ENCODE measurements around the gene AQP12A. TPM values are rescaled to one million over a fixed set of nuclear protein-coding genes. Genes with fewer than 3 reads are reported as not detected.

Gene AQP12A
- total RNA-seq, 1 donor, result not detected

DNA sequence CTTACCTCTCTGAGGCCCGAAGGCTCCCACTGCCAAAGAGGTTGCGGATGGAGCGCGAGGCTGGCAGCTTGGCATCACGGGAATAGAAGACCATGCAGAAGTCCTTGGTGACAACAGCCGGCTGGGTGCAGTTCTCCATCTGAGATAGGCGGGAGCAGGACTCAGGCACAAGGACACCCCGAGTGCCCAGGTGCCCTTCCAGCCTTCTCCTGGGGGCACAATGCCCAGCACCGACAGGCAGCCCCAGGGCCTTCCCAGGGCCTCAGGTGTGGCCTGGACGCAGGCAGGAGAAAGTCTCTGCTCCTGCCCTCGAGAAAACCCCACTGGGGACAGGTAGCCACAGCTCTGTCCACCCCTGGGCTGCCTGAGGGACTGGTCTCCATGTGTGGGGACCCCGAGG lies 33.6 kb downstream of the AQP12A start:
- TF ChIP-seq, protein P1, sequence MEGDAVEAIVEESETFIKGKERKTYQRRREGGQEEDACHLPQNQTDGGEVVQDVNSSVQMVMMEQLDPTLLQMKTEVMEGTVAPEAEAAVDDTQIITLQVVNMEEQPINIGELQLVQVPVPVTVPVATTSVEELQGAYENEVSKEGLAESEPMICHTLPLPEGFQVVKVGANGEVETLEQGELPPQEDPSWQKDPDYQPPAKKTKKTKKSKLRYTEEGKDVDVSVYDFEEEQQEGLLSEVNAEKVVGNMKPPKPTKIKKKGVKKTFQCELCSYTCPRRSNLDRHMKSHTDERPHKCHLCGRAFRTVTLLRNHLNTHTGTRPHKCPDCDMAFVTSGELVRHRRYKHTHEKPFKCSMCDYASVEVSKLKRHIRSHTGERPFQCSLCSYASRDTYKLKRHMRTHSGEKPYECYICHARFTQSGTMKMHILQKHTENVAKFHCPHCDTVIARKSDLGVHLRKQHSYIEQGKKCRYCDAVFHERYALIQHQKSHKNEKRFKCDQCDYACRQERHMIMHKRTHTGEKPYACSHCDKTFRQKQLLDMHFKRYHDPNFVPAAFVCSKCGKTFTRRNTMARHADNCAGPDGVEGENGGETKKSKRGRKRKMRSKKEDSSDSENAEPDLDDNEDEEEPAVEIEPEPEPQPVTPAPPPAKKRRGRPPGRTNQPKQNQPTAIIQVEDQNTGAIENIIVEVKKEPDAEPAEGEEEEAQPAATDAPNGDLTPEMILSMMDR (IDR thresholded peaks at IDR 0.05; ENCODE audit: insufficient read depth, low read length), result no peak
- H3K4me3 ChIP-seq (ENCODE audit: low read depth, low read length), result no peak overlapping the region
- no peak for DNase-seq (ENCODE audit: low read depth)

DNA sequence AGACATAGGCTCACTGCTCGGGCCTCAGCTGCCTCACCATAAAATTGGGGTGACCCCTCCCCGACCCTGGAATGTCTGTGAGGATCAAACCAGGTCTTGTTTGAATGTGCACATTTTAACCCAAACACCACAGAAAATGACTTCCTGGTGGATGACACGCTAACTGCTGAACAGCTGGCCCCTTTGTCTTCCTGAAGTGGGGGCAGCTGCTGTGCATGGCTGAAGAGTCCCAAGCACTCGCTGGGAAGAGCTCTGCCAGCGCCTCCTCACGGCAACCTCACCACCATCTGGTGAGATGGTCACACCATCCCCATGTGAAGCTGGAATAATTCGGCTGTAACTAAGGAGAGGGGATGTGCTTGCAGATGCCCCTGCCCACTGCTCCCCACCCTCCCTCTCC lies 34.0 kb downstream of the AQP12A start:
- no peak overlapping the region for H3K4me3 ChIP-seq (ENCODE audit: low read depth, low read length)
- TF ChIP-seq, protein P1 (IDR thresholded peaks at IDR 0.05; ENCODE audit: insufficient read depth, low read length), result no peak
- no peak for DNase-seq (ENCODE audit: low read depth)

DNA sequence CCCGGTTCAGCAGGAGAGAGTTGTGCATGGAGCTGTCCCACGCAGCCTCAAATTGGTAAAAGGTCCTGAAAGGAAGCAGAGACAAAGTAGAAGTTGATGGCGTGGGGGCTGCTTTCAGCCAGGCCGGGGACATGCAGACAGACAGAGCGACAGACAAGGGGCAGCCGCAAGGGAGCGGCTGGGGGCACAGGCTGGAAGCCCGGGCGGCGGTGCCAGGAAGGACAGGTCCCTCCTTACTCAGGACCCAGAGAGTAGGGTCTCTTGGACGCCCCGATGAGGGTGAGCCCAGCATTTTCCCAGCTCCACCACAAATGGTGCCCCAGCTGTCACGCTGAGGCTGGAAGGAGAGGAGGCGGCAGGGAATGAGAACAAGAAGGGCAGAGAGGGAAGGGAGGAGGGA lies 35.2 kb downstream of the AQP12A start:
- no peak for DNase-seq (ENCODE audit: low read depth)
- H3K4me3 ChIP-seq (ENCODE audit: low read depth, low read length), result no peak overlapping the region
- TF ChIP-seq, protein P1 (IDR thresholded peaks at IDR 0.05; ENCODE audit: insufficient read depth, low read length), result no peak

DNA sequence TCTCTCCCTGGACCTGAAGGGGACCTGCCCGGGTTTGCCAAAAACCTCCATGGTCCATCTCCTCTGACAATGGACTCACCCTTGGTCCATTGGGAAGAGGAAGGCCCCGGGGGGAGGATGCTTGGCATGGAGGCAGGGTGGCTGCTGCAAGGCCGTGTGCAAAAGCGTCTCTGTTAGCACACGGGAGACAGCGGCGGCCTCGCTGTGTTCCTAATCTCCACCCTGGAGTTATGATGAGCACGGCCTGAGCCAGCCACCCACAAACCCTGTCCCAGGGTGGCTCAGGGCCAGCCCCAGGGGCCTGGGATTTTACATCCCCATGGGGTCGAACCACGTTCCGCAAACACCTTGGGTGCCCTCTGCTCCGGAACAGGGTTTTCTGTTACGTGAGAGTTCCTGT lies 35.8 kb downstream of the AQP12A start:
- DNase-seq (ENCODE audit: low read depth), result no peak
- TF ChIP-seq, protein P1 (IDR thresholded peaks at IDR 0.05; ENCODE audit: insufficient read depth, low read length), result no peak
- no peak overlapping the region for H3K4me3 ChIP-seq (ENCODE audit: low read depth, low read length)

GRCh38 chr2:240727913-240728312 lies 36.2 kb downstream of the AQP12A start:
- H3K4me3 ChIP-seq (ENCODE audit: low read depth, low read length), result no peak overlapping the region
- TF ChIP-seq, protein P1 (IDR thresholded peaks at IDR 0.05; ENCODE audit: insufficient read depth, low read length), result no peak
- no peak for DNase-seq (ENCODE audit: low read depth)

DNA sequence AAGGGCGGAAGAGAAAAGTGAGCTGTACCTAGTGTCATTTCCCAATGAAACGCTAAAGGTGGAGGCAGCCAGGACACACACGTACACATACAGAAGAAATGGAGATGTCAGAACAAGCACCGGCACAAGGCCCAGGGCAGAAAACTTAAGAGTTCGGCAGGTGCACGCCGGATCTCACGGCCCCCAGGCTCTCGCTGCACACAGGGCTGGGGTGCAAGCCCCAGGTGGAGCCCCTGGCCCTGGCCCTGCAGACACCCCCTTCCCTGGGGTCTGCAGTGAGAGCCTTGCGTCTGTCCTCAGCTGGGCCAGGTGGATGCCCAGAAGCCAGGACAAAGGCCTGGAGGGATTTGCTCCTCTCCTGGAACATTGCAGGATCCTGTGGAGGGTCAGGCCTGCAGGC lies 36.7 kb downstream of the AQP12A start:
- TF ChIP-seq, protein P1 (IDR thresholded peaks at IDR 0.05; ENCODE audit: insufficient read depth, low read length), result no peak
- no peak overlapping the region for H3K4me3 ChIP-seq (ENCODE audit: low read depth, low read length)
- DNase-seq (ENCODE audit: low read depth), result no peak

DNA sequence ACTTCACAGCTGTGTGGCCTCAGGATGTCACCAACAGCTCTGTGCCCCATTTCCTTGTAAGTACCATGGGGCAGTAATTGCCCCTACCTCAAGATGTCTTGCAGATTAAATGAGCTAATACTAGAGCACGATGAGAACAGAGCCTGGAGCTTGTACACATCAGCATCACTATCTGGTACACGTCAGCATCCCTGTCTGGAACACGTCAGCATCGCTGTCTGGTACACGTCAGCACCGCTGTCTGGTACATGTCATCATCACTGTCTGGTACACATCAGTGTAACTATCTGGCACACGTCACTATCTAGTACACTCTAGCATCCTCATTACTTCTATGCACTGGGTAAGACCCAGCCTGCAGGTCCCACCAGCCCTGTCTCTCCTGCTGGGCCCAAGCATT lies 37.2 kb downstream of the AQP12A start:
- peak; percentile 5 for DNase-seq (ENCODE audit: low read depth)

More for the DNA sequence above, 37.2 kb downstream of the AQP12A start:
- TF ChIP-seq, protein P1 (IDR thresholded peaks at IDR 0.05; ENCODE audit: insufficient read depth, low read length), result no peak
- H3K4me3 ChIP-seq (ENCODE audit: low read depth, low read length), result no peak overlapping the region

All from fibroblast of the aortic adventitia (primary cell).